WTC11 (cell line): ENCODE data around the gene TMEM198. TPM values are rescaled to one million over a fixed set of nuclear protein-coding genes. Genes with fewer than 3 reads are reported as not detected.
A peak's percentile ranks its signal among the peaks of the same experiment; 100 is the strongest.

Experiments
- ATAC-seq: fragments of 200-7000 bp; cut with Tn5 transposase; 2 replicates; pipeline ENCODE4 v1.10.0; 2021; ENCODE audit warnings: mild to moderate bottlenecking, moderate library complexity
- CTCF ChIA-PET: fragments of 300-600 bp; sonication (Branson Sonifier 250); formaldehyde crosslinking; loops from one replicate; lab custom pipeline; 2021; ENCODE audit warnings: antibody characterized with exemption; lab: Charles Lee
- POLR2A ChIA-PET: fragments of 350-600 bp; sonication (Branson Sonifier 250); formaldehyde crosslinking; loops from one replicate; lab custom pipeline; 2021; ENCODE audit warnings: antibody characterized with exemption; lab: Charles Lee
- DNase-seq: peaks from one replicate; pipeline ENCODE4 v3.0.0; 2021; ENCODE audit warnings: low spot score
- H3K27ac Mint-ChIP-seq: 2 replicates; pipeline ENCODE4 v1.8.0; 2021; ENCODE audit warnings: mixed read lengths
- H3K27me3 Mint-ChIP-seq: 2 replicates; pipeline ENCODE4 v1.8.0; 2021; ENCODE audit warnings: low read depth, mild to moderate bottlenecking, moderate library complexity, mixed read lengths
- H3K36me3 Mint-ChIP-seq: 2 replicates; pipeline ENCODE4 v1.8.0; 2021; ENCODE audit warnings: mixed read lengths
- H3K4me1 Mint-ChIP-seq: 2 replicates; pipeline ENCODE4 v1.8.0; 2022; ENCODE audit warnings: mixed read lengths
- H3K4me3 Mint-ChIP-seq: 2 replicates; pipeline ENCODE4 v1.8.0; 2021; ENCODE audit warnings: mild to moderate bottlenecking, moderate library complexity, mixed read lengths
- H3K9me3 Mint-ChIP-seq: 2 replicates; pipeline ENCODE4 v1.8.0; 2021; ENCODE audit warnings: mixed read lengths
- ARID4B ChIP-seq: sonication (generic); formaldehyde crosslinking; IDR thresholded peaks from 2 replicates; pipeline ENCODE4 v1.8.0; 2023; ENCODE audit warnings: missing genetic modification reagents, mild to moderate bottlenecking, borderline replicate concordance
- CDX4 ChIP-seq: fragments of 250-450 bp; sonication (Bioruptor Pico); IDR thresholded peaks from 2 replicates; pipeline ENCODE4 v1.9.0; 2021; ENCODE audit warnings: moderate library complexity, mild to moderate bottlenecking, inconsistent platforms, borderline replicate concordance
- CREB1 ChIP-seq: sonication (generic); formaldehyde crosslinking; IDR thresholded peaks from 2 replicates; pipeline ENCODE4 v1.8.0; 2023; ENCODE audit warnings: mild to moderate bottlenecking, missing genetic modification reagents
- IRF2 ChIP-seq: sonication (generic); formaldehyde crosslinking; IDR thresholded peaks from 2 replicates; pipeline ENCODE4 v1.8.0; 2022; ENCODE audit warnings: low read depth, missing genetic modification reagents, borderline replicate concordance
- NFATC4 ChIP-seq: fragments of 250-450 bp; sonication (Bioruptor Pico); IDR thresholded peaks from 2 replicates; pipeline ENCODE4 v1.9.0; 2021; ENCODE audit warnings: mild to moderate bottlenecking
- NR3C1 ChIP-seq: sonication (generic); formaldehyde crosslinking; conservative IDR thresholded peaks from 2 replicates; pipeline ENCODE4 v1.8.1; 2023; ENCODE audit warnings: low read depth, mild to moderate bottlenecking, missing genetic modification reagents
- OVOL2 ChIP-seq: fragments of 250-450 bp; sonication (Bioruptor Pico); IDR thresholded peaks from 2 replicates; pipeline ENCODE4 v1.9.0; 2021; ENCODE audit warnings: mild to moderate bottlenecking, borderline replicate concordance
- PREB ChIP-seq: sonication (generic); formaldehyde crosslinking; IDR thresholded peaks from 2 replicates; pipeline ENCODE4 v1.8.1; 2022; ENCODE audit warnings: mild to moderate bottlenecking, missing genetic modification reagents, moderate library complexity, borderline replicate concordance
- SOX15 ChIP-seq: fragments of 250-450 bp; sonication (Bioruptor Pico); IDR thresholded peaks from 2 replicates; pipeline ENCODE4 v1.9.0; 2021; ENCODE audit warnings: mild to moderate bottlenecking
- USF2 ChIP-seq: sonication (generic); formaldehyde crosslinking; IDR thresholded peaks from 2 replicates; pipeline ENCODE4 v1.8.1; 2023; ENCODE audit warnings: mild to moderate bottlenecking, missing genetic modification reagents, moderate library complexity
- ZNF121 ChIP-seq: sonication (generic); formaldehyde crosslinking; IDR thresholded peaks from 2 replicates; pipeline ENCODE4 v1.8.0; 2023; ENCODE audit warnings: missing genetic modification reagents
- ZNF281 ChIP-seq: sonication (generic); formaldehyde crosslinking; IDR thresholded peaks from 2 replicates; pipeline ENCODE4 v1.8.0; 2023; ENCODE audit warnings: mild to moderate bottlenecking, missing genetic modification reagents
- ZNF317 ChIP-seq: sonication (generic); formaldehyde crosslinking; IDR thresholded peaks from 2 replicates; pipeline ENCODE4 v1.8.1; 2023; ENCODE audit warnings: low read depth, mild to moderate bottlenecking, moderate library complexity, missing genetic modification reagents, borderline replicate concordance
- ZNF423 ChIP-seq: fragments of 250-450 bp; sonication (Bioruptor Pico); IDR thresholded peaks from 2 replicates; pipeline ENCODE4 v2.1.2; 2022; ENCODE audit warnings: mild to moderate bottlenecking, moderate library complexity
- ZSCAN18 ChIP-seq: fragments of 250-450 bp; sonication (Bioruptor Pico); IDR thresholded peaks from 2 replicates; pipeline ENCODE4 v2.1.2; 2022; ENCODE audit warnings: mild to moderate bottlenecking, moderate library complexity
- total RNA-seq: library from RNA; stranded (reverse); gene quantifications from 3 replicates; pipeline ENCODE4 v1.2.3, GENCODE V29; 2021

The TMEM198 gene
- total RNA-seq, 1 experiment from 2014 or later = 7.1 TPM

GRCh38 chr2:219570194-219570923, 26.5 kb downstream of the TMEM198 start (continued):
- peak; percentile 59; the same call in 1 of the 2 replicates for TF ChIP-seq ZNF281
- no peak for TF ChIP-seq NR3C1 (CRISPR knock-in tag)
- TF ChIP-seq ZNF121 = no peak
- TF ChIP-seq CDX4 (CRISPR knock-in tag) = no peak
- TF ChIP-seq SOX15 (CRISPR knock-in tag) = no peak
- peak; percentile 8 for TF ChIP-seq USF2 (CRISPR knock-in tag)
- no peak for TF ChIP-seq ZSCAN18 (CRISPR knock-in tag)
- TF ChIP-seq, all 79 proteins: peak for 24

DNA sequence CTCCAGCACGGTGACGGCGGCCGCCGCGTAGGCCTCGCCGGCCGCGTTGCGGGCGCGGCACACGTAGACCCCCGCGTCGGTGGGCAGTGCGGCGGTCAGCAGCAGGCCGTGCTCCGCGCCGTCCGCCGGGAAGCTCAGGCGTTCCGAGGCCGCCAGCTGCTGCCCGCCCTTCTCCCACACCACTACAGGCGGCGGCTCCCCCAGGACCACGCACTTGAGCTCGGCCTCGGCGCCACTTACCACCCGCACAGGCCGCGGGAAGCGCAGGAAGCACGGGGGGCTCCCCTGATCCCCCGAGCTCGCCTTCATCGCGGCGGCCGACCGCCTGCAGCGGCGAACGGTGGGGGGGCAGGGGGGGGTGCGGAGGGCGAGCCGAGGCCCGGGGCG, 27.1 kb downstream of the TMEM198 start:
- ChIA-PET CTCF (interaction anchor here (0.5 to 4.8 kb wide), 11 partner anchors 10 to 119 kb away, joined by 3 to 66 read pairs (median 5); partner anchors contain the start of genes CHPF and STK11IP), POLR2A (interaction anchor here (1.1 to 1.9 kb wide), 6 partner anchors 10 to 114 kb away, joined by 3 to 29 read pairs (median 6); partner anchors contain the start of gene STK11IP)
- Mint-ChIP-seq H3K4me1 (peaks cover 64% of the 10 kb centered on the region), H3K4me3 (peak overlapping the region; percentile 46), H3K36me3 (peaks cover 34% of the 10 kb centered on the region), H3K27ac (no peak overlapping the region), H3K9me3 (no peaks in the 10 kb centered on the region), H3K27me3 (peaks cover 22% of the 10 kb centered on the region)
- TF ChIP-seq ZNF423 (CRISPR knock-in tag) (no peak), IRF2 (CRISPR knock-in tag) (no peak), NFATC4 (no peak), ZNF317 (CRISPR knock-in tag) (no peak)
- DNase-seq (no peak), ATAC-seq (peak; percentile 1; the same call in 1 of the 2 replicates)

DNA sequence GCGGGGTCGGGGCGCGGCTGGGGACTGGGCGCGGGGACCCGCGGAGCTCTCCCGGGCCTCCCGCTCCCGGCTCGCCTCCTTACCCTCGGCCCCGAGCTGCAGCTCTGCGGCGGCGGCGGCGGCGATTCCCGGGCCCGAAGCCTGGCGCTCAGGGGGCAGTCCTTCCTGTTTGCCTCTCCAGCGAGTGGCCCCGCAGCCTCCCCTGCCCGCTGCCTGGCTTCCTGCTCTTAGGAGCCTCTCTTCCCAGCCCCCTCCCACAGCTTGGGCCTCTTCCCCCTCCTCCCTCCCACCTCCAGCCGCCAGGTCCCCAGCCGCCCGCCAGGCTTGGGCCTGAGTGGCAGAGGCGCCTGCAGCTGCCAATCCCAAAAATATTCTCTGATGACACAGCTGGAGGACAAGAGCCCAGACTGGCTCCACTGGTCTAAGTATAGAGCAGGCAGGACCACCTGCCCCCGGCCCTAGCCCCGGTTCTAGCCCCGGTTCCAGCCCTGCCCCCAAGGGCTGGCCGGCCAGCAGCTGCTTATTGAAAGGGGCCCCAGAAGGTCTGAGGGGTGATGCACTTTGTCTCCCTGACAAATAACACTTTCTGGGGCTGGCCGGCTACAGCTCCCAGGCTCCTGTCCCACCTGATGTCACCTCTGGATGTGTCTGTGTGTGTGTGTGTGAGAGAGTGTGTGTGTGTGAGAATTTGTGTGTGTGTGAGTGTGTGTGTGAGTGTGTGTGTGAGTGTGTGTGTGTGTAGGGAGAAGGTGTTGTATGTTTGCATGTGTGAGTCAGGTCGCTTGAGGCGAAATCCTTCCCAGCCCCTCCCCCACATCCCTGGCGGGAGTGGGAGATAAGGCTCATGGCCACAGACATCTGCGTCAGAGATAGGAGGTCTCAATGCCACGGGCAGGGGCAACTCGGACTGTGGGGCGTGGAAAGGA, 27.7 kb downstream of the TMEM198 start, which contains the start of gene OBSL1:
TSS of gene OBSL1 (minus strand) at position 229 of the 926 bp plus-strand sequence. CDS start 307 bp downstream, outside the sequence.
- POLR2A ChIA-PET = interaction anchor here (1.1 to 1.9 kb wide), 6 partner anchors 11 to 113 kb away, joined by 3 to 29 read pairs (median 6); partner anchors contain the start of gene STK11IP
- peaks cover 28% of the 10 kb centered on the region for H3K36me3 Mint-ChIP-seq
- CTCF ChIA-PET = interaction anchor here (0.5 to 4.8 kb wide), 12 partner anchors 11 to 123 kb away, joined by 3 to 66 read pairs (median 4); partner anchors contain the start of genes CHPF and STK11IP
- H3K4me3 Mint-ChIP-seq = peak within 1 kb of the TSS; percentile 49
- DNase-seq (peak; percentile 88), ATAC-seq (peak; percentile 79)
- H3K9me3 Mint-ChIP-seq = no peaks in the 10 kb centered on the region
- H3K27ac Mint-ChIP-seq = peak within 1 kb of the TSS; percentile 90
- H3K4me1 Mint-ChIP-seq = peaks cover 64% of the 10 kb centered on the region
- peaks cover 27% of the 10 kb centered on the region for H3K27me3 Mint-ChIP-seq
- TF ChIP-seq ARID4B (CRISPR knock-in tag) = no peak
- 0 out of 2 replicates have a peak, but pooled peaks have one; percentile 60 for TF ChIP-seq PREB (CRISPR knock-in tag)
- TF ChIP-seq CREB1 (CRISPR knock-in tag) = no peak
- no peak for TF ChIP-seq OVOL2
